Mucosa of descending colon (tissue), 3 donors: Measurements from ENCODE around the gene SCAMP2. TPM values are rescaled to one million over a fixed set of nuclear protein-coding genes. Genes with fewer than 3 reads are reported as not detected.

Experiments used
- ATAC-seq: fragments of 200-7000 bp; cut with Tn5 transposase; one replicate; pipeline ENCODE4 v1.9.1; 2020; ENCODE audit warnings: mild to moderate bottlenecking, moderate library complexity
- DNase-seq, 3 donors: peaks; one replicate each; pipeline ENCODE4 v3.0.0-alpha.2; 2020
- H3K36me3 ChIP-seq: fragments of 200-600 bp; one replicate; pipeline ENCODE4 v1.8.0; 2021; ENCODE audit warnings: low read depth, mild to moderate bottlenecking
- H3K4me1 ChIP-seq: fragments of 200-600 bp; one replicate; pipeline ENCODE4 v1.8.0; 2021; ENCODE audit warnings: low read depth, mild to moderate bottlenecking
- H3K4me3 ChIP-seq: fragments of 200-600 bp; one replicate; pipeline ENCODE4 v1.8.0; 2021; ENCODE audit warnings: mild to moderate bottlenecking
- H3K9me3 ChIP-seq: fragments of 200-600 bp; one replicate; pipeline ENCODE4 v1.8.0; 2021; ENCODE audit warnings: mild to moderate bottlenecking
- CTCF ChIP-seq: fragments of 200-600 bp; IDR thresholded peaks from one replicate; pipeline ENCODE4 v1.8.0; 2022; ENCODE audit warnings: antibody characterized with exemption, mild to moderate bottlenecking
- intact Hi-C, 2 donors: fragments of 100-400 bp; cut with DNase I in 1 of 2; cut with micrococcal nuclease in 1 of 2; formaldehyde crosslinking; loops; one replicate each; pipeline versions ENCODE4 v1.11.0 to v1.11.1; 2022; cut with DNase I, micrococcal nuclease
- total RNA-seq, 3 donors: library from RNA; stranded (reverse); fragmentation: NEBNext Ultra II Directional in 2 of 3; extraction: Animal tissue kit (Norgen Biotek cat#: 25700) in 2 of 3; gene quantifications; one replicate each; pipeline versions ENCODE4 v1.2.1 to v1.2.4, GENCODE V29; 2021 to 2023
- donor health status: DM: no; HTN: no; CAD: no; lungs with moderate emphysema.
- donor health status: DM: no; HTN: no; CAD: no.
- donor health status: DM: no; HTN: yes; CAD: no.

SCAMP2 gene
- total RNA-seq, 3 donors from 2014 or later = 125 to 236 (median 218) TPM

GRCh38 chr15:74893627-74894026, 20.5 kb upstream of the SCAMP2 start:
- ATAC-seq (peak; percentile 13), DNase-seq (no peak)
- Histone ChIP-seq H3K9me3 (no peaks in the 10 kb centered on the region), H3K36me3 (no peaks in the 10 kb centered on the region), H3K4me1 (peaks cover 39% of the 10 kb centered on the region), H3K4me3 (no peak overlapping the region)
- TF ChIP-seq CTCF = no peak
- intact Hi-C loops = no loop called here

GRCh38 chr15:74892931-74893330, 19.8 kb upstream of the SCAMP2 start:
- no peak for DNase-seq
- ATAC-seq = no peak
- H3K36me3 ChIP-seq = no peaks in the 10 kb centered on the region
- H3K9me3 ChIP-seq = no peaks in the 10 kb centered on the region
- H3K4me3 ChIP-seq = no peak overlapping the region
- no peak for TF ChIP-seq CTCF
- intact Hi-C loops = no loop called here
- peaks cover 39% of the 10 kb centered on the region for H3K4me1 ChIP-seq

- ATAC-seq = no peak
- H3K9me3 ChIP-seq = no peaks in the 10 kb centered on the region
- H3K4me1 ChIP-seq = peaks cover 39% of the 10 kb centered on the region
- intact Hi-C loops = no loop called here
- no peak overlapping the region for H3K4me3 ChIP-seq
- H3K36me3 ChIP-seq = no peaks in the 10 kb centered on the region
- DNase-seq = peak in 2 of 3 donors; percentile 57 to 58
- no peak for TF ChIP-seq CTCF
Measured at GRCh38 chr15:74892313-74892712, 19.1 kb upstream of the SCAMP2 start.

- ATAC-seq (peak; percentile 84), DNase-seq (peak in 2 of 3 donors; percentile 74 to 89)
- no peaks in the 10 kb centered on the region for H3K36me3 ChIP-seq
- peaks cover 39% of the 10 kb centered on the region for H3K4me1 ChIP-seq
- H3K9me3 ChIP-seq = no peaks in the 10 kb centered on the region
- no peak for TF ChIP-seq CTCF
- no peak overlapping the region for H3K4me3 ChIP-seq
- intact Hi-C loops = no loop called here
Measured at GRCh38 chr15:74891469-74891868, 18.3 kb upstream of the SCAMP2 start.

- Histone ChIP-seq H3K36me3 (no peaks in the 10 kb centered on the region), H3K4me1 (peaks cover 39% of the 10 kb centered on the region), H3K9me3 (no peaks in the 10 kb centered on the region), H3K4me3 (peak overlapping the region; percentile 40)
- TF ChIP-seq CTCF = no peak
- intact Hi-C loops = no loop called here
- DNase-seq = no peak
- no peak for ATAC-seq
Measured at GRCh38 chr15:74890665-74890960, 17.4 kb upstream of the SCAMP2 start.
